Measurements from ENCODE around the gene MSLN. TPM values are rescaled to one million over a fixed set of nuclear protein-coding genes. Genes with fewer than 3 reads are reported as not detected.
"Not testable (repeated sequence)": the region's sequence is repeated elsewhere in the genome, so short reads cannot be mapped to it uniquely, and the experiment has no call there.

MSLN gene
- total and polyA plus RNA-seq, 8 donors: 0.92 to 83.7 (median 5.2) TPM; not detected in 1

DNA sequence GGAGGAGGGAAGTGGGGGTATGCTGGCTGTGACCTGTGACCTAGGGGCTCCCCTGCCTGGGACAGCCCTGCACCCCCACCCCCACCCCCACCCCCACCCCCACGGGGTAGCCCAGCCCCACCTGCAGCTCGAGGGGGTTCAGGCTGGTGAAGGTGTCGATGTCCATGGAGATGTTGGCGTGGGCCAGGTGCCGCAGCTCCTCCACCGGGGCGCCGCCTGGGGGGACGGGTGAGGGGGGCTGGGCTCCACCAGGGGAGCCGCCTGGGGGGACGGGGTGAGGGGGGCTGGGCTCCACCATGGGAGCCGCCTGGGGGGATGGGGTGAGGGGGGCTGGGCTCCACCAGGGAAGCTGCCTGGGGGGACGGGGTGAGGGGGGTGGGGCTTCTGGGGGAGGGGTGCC is 9.9 kb downstream of the MSLN start:
- TF ChIP-seq POLR2AphosphoS5 (IDR thresholded peaks at IDR 0.05) (no peak), POLR2A (IDR thresholded peaks at IDR 0.05) (no peak)
- TF ChIP-seq, protein P1, sequence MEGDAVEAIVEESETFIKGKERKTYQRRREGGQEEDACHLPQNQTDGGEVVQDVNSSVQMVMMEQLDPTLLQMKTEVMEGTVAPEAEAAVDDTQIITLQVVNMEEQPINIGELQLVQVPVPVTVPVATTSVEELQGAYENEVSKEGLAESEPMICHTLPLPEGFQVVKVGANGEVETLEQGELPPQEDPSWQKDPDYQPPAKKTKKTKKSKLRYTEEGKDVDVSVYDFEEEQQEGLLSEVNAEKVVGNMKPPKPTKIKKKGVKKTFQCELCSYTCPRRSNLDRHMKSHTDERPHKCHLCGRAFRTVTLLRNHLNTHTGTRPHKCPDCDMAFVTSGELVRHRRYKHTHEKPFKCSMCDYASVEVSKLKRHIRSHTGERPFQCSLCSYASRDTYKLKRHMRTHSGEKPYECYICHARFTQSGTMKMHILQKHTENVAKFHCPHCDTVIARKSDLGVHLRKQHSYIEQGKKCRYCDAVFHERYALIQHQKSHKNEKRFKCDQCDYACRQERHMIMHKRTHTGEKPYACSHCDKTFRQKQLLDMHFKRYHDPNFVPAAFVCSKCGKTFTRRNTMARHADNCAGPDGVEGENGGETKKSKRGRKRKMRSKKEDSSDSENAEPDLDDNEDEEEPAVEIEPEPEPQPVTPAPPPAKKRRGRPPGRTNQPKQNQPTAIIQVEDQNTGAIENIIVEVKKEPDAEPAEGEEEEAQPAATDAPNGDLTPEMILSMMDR (IDR thresholded peaks at IDR 0.05): no peak
- Histone ChIP-seq H3K4me3 (no peak overlapping the region), H3K27me3 (peaks cover 0 to 70% (median 4%) of the 10 kb centered on the region in 3 donors), H3K9me3 (no peaks in the 10 kb centered on the region), H3K4me1 (no peaks in the 10 kb centered on the region), H3K36me3 (no peaks in the 10 kb centered on the region), H3K27ac (no peak overlapping the region)
- intact Hi-C loops (cut with DNase I; ENCODE audit: low total_unique reads): no loop called here
- DNase-seq: no peak
- WGBS, 5 donors: 73 to 80% (median 78%) methylated on average over 2 to 13 of the region's 13 CpGs

DNA sequence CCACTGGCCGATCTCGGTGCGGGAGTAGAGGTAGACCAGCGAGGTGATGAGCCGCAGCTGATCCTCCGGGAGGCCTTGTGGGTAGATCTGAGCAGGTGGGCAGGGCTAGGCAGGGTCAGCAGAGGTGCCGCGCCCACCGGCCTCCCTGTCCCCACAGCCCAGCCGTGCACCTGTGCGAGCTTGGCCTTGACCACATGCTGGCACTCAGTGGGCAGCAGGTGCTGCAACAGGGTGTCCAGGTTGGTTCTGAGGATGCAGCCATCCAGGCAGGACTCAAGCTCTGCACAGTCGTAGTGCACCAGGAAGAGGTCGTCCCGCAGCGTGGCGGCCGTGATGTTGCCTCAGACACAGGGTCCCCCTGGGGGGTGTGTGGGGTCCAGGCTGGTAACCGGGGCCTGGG is 12.4 kb downstream of the MSLN start:
- TF ChIP-seq EP300 (IDR thresholded peaks at IDR 0.05) (no peak), POLR2A (IDR thresholded peaks at IDR 0.05) (no peak), POLR2AphosphoS5 (IDR thresholded peaks at IDR 0.05) (no peak)
- TF ChIP-seq, protein P1 (IDR thresholded peaks at IDR 0.05): no peak
- Histone ChIP-seq H3K36me3 (no peaks in the 10 kb centered on the region), H3K4me3 (no peak overlapping the region), H3K27ac (no peak overlapping the region), H3K9me3 (no peaks in the 10 kb centered on the region), H3K27me3 (peaks cover 0 to 83% (median 4%) of the 10 kb centered on the region in 3 donors), H3K4me1 (no peaks in the 10 kb centered on the region)
- intact Hi-C loops (cut with DNase I; ENCODE audit: low total_unique reads): no loop called here
- no peak for DNase-seq
- WGBS, 5 donors: 81 to 91% (median 89%) methylated on average over 7 to 18 of the region's 18 CpGs

DNA sequence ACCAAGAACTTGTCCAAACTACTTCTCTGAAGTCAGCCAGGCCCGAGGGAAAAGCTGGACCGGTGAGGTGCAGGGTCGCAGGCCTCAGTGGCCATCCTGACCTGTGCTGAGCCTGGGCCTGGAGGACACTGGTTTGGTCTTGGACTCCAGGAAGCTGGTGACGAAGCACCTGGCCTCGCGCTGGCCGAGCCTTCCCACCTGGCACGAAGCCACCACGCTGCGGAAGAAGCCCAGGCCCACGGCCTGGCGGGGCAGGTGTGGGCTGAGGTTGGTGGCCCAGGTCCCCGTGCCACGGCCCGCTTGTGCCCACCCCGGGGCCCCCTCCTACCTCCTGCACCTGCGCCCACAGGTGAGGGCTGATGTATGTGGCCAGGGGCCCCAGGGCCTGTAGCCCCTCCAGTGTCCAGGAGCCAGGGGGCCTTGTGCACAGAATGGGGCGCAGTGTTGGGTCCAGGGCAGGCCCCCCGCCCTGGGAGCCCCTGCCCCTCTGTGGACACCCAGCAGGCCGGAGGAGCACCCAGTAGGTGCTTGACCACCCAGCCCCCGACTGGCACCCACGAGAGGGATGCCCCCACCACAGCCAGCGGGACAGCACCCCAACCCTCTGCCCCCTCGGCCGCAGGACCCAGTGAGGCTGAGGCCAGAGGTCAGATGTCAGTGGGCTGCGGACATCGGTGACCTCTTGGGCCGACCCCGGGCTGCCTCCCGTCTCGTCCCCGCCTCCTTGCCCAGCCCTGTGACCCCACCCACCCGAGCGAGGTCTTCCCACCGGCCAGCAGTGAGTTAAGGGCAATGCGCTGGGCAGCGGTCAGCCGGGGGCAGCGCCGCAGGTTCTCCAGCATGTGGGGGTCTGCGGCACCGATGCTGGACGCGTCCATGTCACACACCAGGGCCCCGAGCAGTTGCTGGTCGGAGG is 13.8 kb downstream of the MSLN start:
- Histone ChIP-seq H3K4me1 (no peaks in the 10 kb centered on the region), H3K4me3 (no peak overlapping the region), H3K27me3 (peaks cover 0 to 83% (median 11%) of the 10 kb centered on the region in 3 donors), H3K36me3 (no peaks in the 10 kb centered on the region), H3K9me3 (no peaks in the 10 kb centered on the region), H3K27ac (no peak overlapping the region)
- intact Hi-C loops (cut with DNase I; ENCODE audit: low total_unique reads): no loop called here
- DNase-seq: no peak
- TF ChIP-seq, protein P1 (IDR thresholded peaks at IDR 0.05): no peak
- TF ChIP-seq POLR2A (IDR thresholded peaks at IDR 0.05): no peak
- no peak for TF ChIP-seq POLR2AphosphoS5 (IDR thresholded peaks at IDR 0.05)
- TF ChIP-seq EP300 (IDR thresholded peaks at IDR 0.05): no peak
- WGBS, 5 donors: 76 to 85% (median 78%) methylated on average over 26 to 46 of the region's 46 CpGs

DNA sequence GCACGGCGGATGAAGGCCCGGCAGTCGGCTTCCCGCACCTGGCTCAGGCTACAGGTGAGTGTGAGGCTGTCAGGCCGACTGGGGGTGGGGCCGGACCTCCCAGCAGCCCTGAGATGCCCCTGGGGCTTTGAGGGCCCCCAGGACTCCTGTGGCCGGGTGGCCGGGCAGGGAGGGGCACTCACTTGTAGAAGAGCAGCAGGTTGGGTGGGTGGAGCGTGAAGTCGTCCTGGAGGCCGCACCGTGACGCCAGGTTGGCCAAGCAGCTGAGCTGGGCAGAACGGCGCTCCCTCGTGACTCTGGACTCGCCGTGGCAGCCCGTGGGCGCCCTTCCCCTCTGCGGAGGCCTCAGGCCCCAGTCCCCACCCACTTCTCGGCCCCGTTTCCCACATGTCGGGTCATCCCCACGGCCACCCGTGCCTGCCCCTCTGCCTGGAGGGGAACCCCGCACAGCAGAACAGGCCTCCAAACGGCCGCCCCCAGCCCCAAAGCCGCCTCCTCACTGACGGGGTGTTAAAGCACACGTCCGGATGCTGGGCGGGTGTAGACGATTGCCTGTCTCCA is 14.8 kb downstream of the MSLN start:
- no peak overlapping the region for H3K4me3 ChIP-seq
- WGBS, 5 donors: 71 to 78% (median 74%) methylated on average over 31 to 36 of the region's 36 CpGs
- intact Hi-C loops (cut with DNase I; ENCODE audit: low total_unique reads): no loop called here
- no peak for DNase-seq
- H3K27me3 ChIP-seq: peaks cover 0 to 83% (median 11%) of the 10 kb centered on the region in 3 donors
- no peak overlapping the region for H3K27ac ChIP-seq
- no peaks in the 10 kb centered on the region for H3K9me3 ChIP-seq
- no peaks in the 10 kb centered on the region for H3K36me3 ChIP-seq
- TF ChIP-seq, protein P1 (IDR thresholded peaks at IDR 0.05): no peak
- TF ChIP-seq POLR2A (IDR thresholded peaks at IDR 0.05): no peak
- TF ChIP-seq POLR2AphosphoS5 (IDR thresholded peaks at IDR 0.05): no peak
- TF ChIP-seq EP300 (IDR thresholded peaks at IDR 0.05): no peak
- H3K4me1 ChIP-seq: no peaks in the 10 kb centered on the region

DNA sequence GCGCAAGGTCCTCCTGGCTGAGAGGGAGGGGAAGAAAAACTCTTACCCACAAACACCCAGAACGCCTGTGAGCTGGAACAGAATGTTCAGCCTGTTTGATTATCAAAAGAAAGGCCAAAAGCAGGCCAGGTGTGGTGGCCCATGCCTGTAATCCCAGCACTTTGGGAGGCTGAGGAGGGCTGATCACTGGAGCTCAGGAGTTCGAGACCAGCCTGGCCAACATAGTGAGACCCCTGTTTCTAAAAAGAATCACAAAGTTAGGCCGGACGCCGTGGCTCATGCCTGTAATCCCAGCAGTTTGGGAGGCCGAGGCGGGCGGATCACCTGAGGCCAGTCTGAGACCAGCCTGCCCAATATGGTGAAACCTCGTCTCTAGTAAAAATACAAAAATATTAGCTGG is 15.8 kb downstream of the MSLN start:
- WGBS, 5 donors: 79 to 92% (median 86%) methylated on average over 10 of the region's 10 CpGs
- H3K4me1 ChIP-seq; intact Hi-C loops (cut with DNase I; ENCODE audit: low total_unique reads); H3K36me3 ChIP-seq; H3K9me3 ChIP-seq; H3K27ac ChIP-seq; DNase-seq; H3K4me3 ChIP-seq: not testable (repeated sequence)
- peaks cover 0 to 83% (median 11%) of the 10 kb centered on the region in 3 donors for H3K27me3 ChIP-seq
